Liver (tissue), 9 donors: ENCODE data around the gene COX19. TPM values are rescaled to one million over a fixed set of nuclear protein-coding genes. Genes with fewer than 3 reads are reported as not detected.

Experiments
- DNase-seq: peaks from one replicate; pipeline ENCODE4 v3.0.0-alpha.2; 2017; ENCODE audit warnings: low spot score
- H3K27ac ChIP-seq, 2 donors: one replicate each; pipeline ENCODE4 v1.7.0; 2013; ENCODE audit warnings: inconsistent platforms in 2 of 2, low read length in 2 of 2, control low read depth in 1 of 2, low read depth in 1 of 2, mild to moderate bottlenecking in 1 of 2
- H3K27me3 ChIP-seq, 4 donors: one replicate each; pipeline versions ENCODE4 v1.6.1 to v1.7.0; 2013; ENCODE audit warnings: low read length in 3 of 4, inconsistent platforms in 1 of 4, mild to moderate bottlenecking in 1 of 4, moderate library complexity in 1 of 4; ENCODE audit not compliant: control insufficient read depth in 4 of 4, insufficient read depth in 4 of 4
- H3K36me3 ChIP-seq, 4 donors: one replicate each; pipeline versions ENCODE4 v1.6.1 to v1.7.0; 2013; ENCODE audit warnings: low read length in 3 of 4, mild to moderate bottlenecking in 3 of 4, low read depth in 1 of 4, moderate library complexity in 1 of 4; ENCODE audit not compliant: control insufficient read depth in 4 of 4, insufficient read depth in 3 of 4
- H3K4me1 ChIP-seq, 4 donors: one replicate each; pipeline versions ENCODE4 v1.6.1 to v1.7.0; 2013; ENCODE audit warnings: low read length in 3 of 4, mild to moderate bottlenecking in 3 of 4, moderate library complexity in 1 of 4; ENCODE audit not compliant: control insufficient read depth in 4 of 4, insufficient read depth in 4 of 4
- H3K4me3 ChIP-seq, 3 donors: one replicate each; pipeline versions ENCODE4 v1.6.1 to v1.7.0; 2013; ENCODE audit warnings: low read length in 3 of 3, control low read depth in 1 of 3, low read depth in 1 of 3, mild to moderate bottlenecking in 1 of 3
- H3K9ac ChIP-seq, 2 donors: one replicate each; pipeline ENCODE4 v1.7.0; 2013; ENCODE audit warnings: low read length in 2 of 2, mild to moderate bottlenecking in 2 of 2, moderate library complexity in 2 of 2, control low read depth in 1 of 2, low read depth in 1 of 2
- H3K9me3 ChIP-seq, 4 donors: one replicate each; pipeline versions ENCODE4 v1.6.1 to v1.7.0; 2013; ENCODE audit warnings: low read length in 3 of 4; ENCODE audit not compliant: control insufficient read depth in 4 of 4
- EGR1 ChIP-seq, 2 donors: IDR thresholded peaks; 2 replicates each; pipeline ENCODE4 v1.6.1; 2016 to 2018; ENCODE audit warnings: antibody characterized with exemption in 2 of 2, low read depth in 2 of 2
- FOXA1 ChIP-seq: IDR thresholded peaks from 2 replicates; pipeline ENCODE4 v1.6.1; 2016; ENCODE audit warnings: antibody characterized with exemption
- FOXA2 ChIP-seq: IDR thresholded peaks from 2 replicates; pipeline ENCODE4 v1.6.1; 2016; ENCODE audit warnings: antibody characterized with exemption
- HNF4A ChIP-seq, 2 donors: conservative IDR thresholded peaks; 2 replicates each; pipeline ENCODE4 v1.6.1; 2016; ENCODE audit warnings: antibody characterized with exemption in 2 of 2, mild to moderate bottlenecking in 2 of 2
- HNF4G ChIP-seq: IDR thresholded peaks from 2 replicates; pipeline ENCODE4 v1.6.1; 2016; ENCODE audit warnings: antibody characterized with exemption
- JUND ChIP-seq, 2 donors: IDR thresholded peaks; 2 replicates each; pipeline ENCODE4 v1.6.1; 2016; ENCODE audit warnings: antibody characterized with exemption in 2 of 2
- MAX ChIP-seq: IDR thresholded peaks from 2 replicates; pipeline ENCODE4 v1.6.1; 2016; ENCODE audit warnings: antibody characterized with exemption
- NR2F2 ChIP-seq: IDR thresholded peaks from 2 replicates; pipeline ENCODE4 v1.6.1; 2016; ENCODE audit warnings: antibody characterized with exemption
- RAD21 ChIP-seq, 2 donors: IDR thresholded peaks; 2 replicates each; pipeline ENCODE4 v1.6.1; 2016; ENCODE audit warnings: antibody characterized with exemption in 2 of 2, mild to moderate bottlenecking in 2 of 2
- RXRA ChIP-seq, 2 donors: IDR thresholded peaks; 2 replicates each; pipeline ENCODE4 v1.6.1; 2017 to 2018; ENCODE audit warnings: antibody characterized with exemption in 2 of 2, mild to moderate bottlenecking in 1 of 2
- SP1 ChIP-seq: IDR thresholded peaks from 2 replicates; pipeline ENCODE4 v1.6.1; 2018; ENCODE audit warnings: antibody characterized with exemption, mild to moderate bottlenecking
- TAF1 ChIP-seq: conservative IDR thresholded peaks from 2 replicates; pipeline ENCODE4 v1.6.1; 2016; ENCODE audit warnings: antibody characterized with exemption, mild to moderate bottlenecking
- YY1 ChIP-seq: IDR thresholded peaks from 2 replicates; pipeline ENCODE4 v1.6.1; 2016; ENCODE audit warnings: antibody characterized with exemption, mild to moderate bottlenecking
- ZBTB33 ChIP-seq: IDR thresholded peaks from 2 replicates; pipeline ENCODE4 v1.6.1; 2016; ENCODE audit warnings: antibody characterized with exemption
- WGBS: extraction: QIAGEN DNeasy Blood & Tissue Kit; methylation state at CpG from one replicate; pipeline ENCODE4 v1.1.7; 2013; 5-methylcytosine and 5-hydroxymethylcytosine counted together
- polyA plus RNA-seq, 2 donors: library from polyadenylated mRNA; stranded (reverse) in 1 of 2; unstranded in 1 of 2; fragments of 200-250 nt in 1 of 2; fragments of >200 nt in 1 of 2; fragmentation: Nextera tagmentation in 1 of 2; extraction: Ambion mirVana in 1 of 2; gene quantifications; one replicate each; pipeline versions ENCODE4 v1.2.1 to v1.2.3, GENCODE V29; 2013 to 2015
- total RNA-seq, 2 donors: library from RNA; depleted of rRNA; stranded (reverse); fragments of >200 nt; gene quantifications; one replicate each; pipeline ENCODE4 v1.2.3, GENCODE V29; 2014
- TF ChIP-seq, protein P1 (sequence below): IDR thresholded peaks from 2 replicates; pipeline ENCODE4 v1.6.1; 2016; ENCODE audit warnings: antibody characterized with exemption, mild to moderate bottlenecking
- TF ChIP-seq, protein P2 (sequence below): fragments of 150-350 bp; IDR thresholded peaks from 2 replicates; pipeline ENCODE4 v1.5.1; 2017; ENCODE audit warnings: improper control_type of control experiment, low read depth, low read length; ENCODE audit not compliant: missing input control
- TF ChIP-seq, protein P3 (sequence below): IDR thresholded peaks from 2 replicates; pipeline ENCODE4 v1.6.1; 2016; ENCODE audit warnings: antibody characterized with exemption
- donor health status: healthy.
- donor health status: healthy.
- donor health status: healthy.
- donor health status: healthy.
- donor health status: healthy.

The COX19 gene
- total and polyA plus RNA-seq, 4 donors: 2.2 to 9.8 (median 4.8) TPM

DNA sequence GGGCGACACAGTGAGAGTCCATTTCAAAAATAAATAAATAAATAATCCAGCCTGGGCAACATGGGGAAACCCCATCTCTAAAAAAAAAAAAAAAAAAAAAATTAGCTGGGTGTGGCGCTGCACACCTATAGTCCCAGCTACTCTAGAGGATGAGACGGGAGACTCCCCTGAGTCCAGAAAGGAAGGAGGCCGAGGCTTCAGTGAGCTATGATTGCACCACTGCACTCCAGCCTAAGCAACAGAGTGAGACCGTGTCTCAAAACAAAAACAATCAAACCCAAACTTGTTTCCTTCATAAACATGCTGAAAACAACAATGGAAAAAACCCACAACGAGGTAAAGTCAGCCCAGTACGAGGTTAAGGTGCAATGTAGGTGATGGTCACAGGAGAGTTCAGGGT, 1.2 kb downstream of the COX19 start:
- DNase-seq: no peak
- no peaks in the 10 kb centered on the region for H3K27me3 ChIP-seq
- no peak for TF ChIP-seq MAX
- TF ChIP-seq FOXA1: no peak
- no peak for TF ChIP-seq TAF1
- TF ChIP-seq SP1: no peak
- no peak for TF ChIP-seq HNF4G
- TF ChIP-seq, protein P1, sequence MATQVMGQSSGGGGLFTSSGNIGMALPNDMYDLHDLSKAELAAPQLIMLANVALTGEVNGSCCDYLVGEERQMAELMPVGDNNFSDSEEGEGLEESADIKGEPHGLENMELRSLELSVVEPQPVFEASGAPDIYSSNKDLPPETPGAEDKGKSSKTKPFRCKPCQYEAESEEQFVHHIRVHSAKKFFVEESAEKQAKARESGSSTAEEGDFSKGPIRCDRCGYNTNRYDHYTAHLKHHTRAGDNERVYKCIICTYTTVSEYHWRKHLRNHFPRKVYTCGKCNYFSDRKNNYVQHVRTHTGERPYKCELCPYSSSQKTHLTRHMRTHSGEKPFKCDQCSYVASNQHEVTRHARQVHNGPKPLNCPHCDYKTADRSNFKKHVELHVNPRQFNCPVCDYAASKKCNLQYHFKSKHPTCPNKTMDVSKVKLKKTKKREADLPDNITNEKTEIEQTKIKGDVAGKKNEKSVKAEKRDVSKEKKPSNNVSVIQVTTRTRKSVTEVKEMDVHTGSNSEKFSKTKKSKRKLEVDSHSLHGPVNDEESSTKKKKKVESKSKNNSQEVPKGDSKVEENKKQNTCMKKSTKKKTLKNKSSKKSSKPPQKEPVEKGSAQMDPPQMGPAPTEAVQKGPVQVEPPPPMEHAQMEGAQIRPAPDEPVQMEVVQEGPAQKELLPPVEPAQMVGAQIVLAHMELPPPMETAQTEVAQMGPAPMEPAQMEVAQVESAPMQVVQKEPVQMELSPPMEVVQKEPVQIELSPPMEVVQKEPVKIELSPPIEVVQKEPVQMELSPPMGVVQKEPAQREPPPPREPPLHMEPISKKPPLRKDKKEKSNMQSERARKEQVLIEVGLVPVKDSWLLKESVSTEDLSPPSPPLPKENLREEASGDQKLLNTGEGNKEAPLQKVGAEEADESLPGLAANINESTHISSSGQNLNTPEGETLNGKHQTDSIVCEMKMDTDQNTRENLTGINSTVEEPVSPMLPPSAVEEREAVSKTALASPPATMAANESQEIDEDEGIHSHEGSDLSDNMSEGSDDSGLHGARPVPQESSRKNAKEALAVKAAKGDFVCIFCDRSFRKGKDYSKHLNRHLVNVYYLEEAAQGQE: no peak
- TF ChIP-seq YY1: no peak
- no peak for TF ChIP-seq JUND (IDR thresholded peaks at IDR 0.05)
- TF ChIP-seq ZBTB33: no peak
- TF ChIP-seq RAD21 (IDR thresholded peaks at IDR 0.05): no peak
- TF ChIP-seq HNF4A (conservative IDR thresholded peaks at IDR 0.05): no peak
- H3K4me1 ChIP-seq: peaks cover 11 to 44% (median 19%) of the 10 kb centered on the region in 4 donors
- peaks cover 9 to 21% (median 12%) of the 10 kb centered on the region in 4 donors for H3K36me3 ChIP-seq
- 22% methylated on average over 7 of the region's 7 CpGs for WGBS
- H3K9ac ChIP-seq: peak overlapping the region in 1 of 2 donors; percentile 47
- peak overlapping the region; percentile 57 to 96 (median 89) for H3K4me3 ChIP-seq
- no peaks in the 10 kb centered on the region for H3K9me3 ChIP-seq
- no peak overlapping the region for H3K27ac ChIP-seq

DNA sequence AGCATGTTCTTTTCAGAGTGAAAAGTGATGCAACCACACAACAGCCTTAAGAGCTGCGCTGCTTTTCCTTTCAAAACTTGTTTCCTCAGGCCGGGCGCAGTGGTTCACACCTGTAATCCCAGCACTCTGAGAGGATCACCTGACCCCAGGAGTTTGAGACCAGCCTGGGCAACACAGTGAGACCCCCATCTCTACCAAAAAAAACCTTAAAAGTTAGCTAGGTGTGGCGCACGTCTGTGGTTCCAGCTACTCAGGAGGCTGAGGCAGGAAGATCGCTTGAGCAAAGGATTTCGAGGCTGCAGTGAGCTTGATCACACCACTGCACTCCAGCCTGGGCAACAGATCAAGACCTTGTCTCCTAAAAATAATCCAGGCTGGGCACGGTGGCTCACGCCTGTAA, 2.0 kb downstream of the COX19 start:
- Histone ChIP-seq H3K36me3 (peaks cover 9 to 26% (median 17%) of the 10 kb centered on the region in 4 donors), H3K4me3 (no peak overlapping the region), H3K9me3 (no peaks in the 10 kb centered on the region), H3K27me3 (no peaks in the 10 kb centered on the region), H3K4me1 (peaks cover 11 to 44% (median 19%) of the 10 kb centered on the region in 4 donors), H3K27ac (no peak overlapping the region), H3K9ac (no peak overlapping the region)
- 85% methylated on average over 9 of the region's 9 CpGs for WGBS
- no peak for DNase-seq
- TF ChIP-seq RAD21 (IDR thresholded peaks at IDR 0.05) (no peak), NR2F2 (no peak), FOXA1 (no peak), EGR1 (IDR thresholded peaks at IDR 0.05; ENCODE audit: low read depth in 2 of 2) (no peak), MAX (no peak), YY1 (no peak), TAF1 (no peak), JUND (IDR thresholded peaks at IDR 0.05) (no peak), HNF4A (conservative IDR thresholded peaks at IDR 0.05) (no peak), FOXA2 (no peak), RXRA (IDR thresholded peaks at IDR 0.05) (no peak)
- TF ChIP-seq, protein P2, sequence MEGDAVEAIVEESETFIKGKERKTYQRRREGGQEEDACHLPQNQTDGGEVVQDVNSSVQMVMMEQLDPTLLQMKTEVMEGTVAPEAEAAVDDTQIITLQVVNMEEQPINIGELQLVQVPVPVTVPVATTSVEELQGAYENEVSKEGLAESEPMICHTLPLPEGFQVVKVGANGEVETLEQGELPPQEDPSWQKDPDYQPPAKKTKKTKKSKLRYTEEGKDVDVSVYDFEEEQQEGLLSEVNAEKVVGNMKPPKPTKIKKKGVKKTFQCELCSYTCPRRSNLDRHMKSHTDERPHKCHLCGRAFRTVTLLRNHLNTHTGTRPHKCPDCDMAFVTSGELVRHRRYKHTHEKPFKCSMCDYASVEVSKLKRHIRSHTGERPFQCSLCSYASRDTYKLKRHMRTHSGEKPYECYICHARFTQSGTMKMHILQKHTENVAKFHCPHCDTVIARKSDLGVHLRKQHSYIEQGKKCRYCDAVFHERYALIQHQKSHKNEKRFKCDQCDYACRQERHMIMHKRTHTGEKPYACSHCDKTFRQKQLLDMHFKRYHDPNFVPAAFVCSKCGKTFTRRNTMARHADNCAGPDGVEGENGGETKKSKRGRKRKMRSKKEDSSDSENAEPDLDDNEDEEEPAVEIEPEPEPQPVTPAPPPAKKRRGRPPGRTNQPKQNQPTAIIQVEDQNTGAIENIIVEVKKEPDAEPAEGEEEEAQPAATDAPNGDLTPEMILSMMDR: no peak
- TF ChIP-seq, protein P3, sequence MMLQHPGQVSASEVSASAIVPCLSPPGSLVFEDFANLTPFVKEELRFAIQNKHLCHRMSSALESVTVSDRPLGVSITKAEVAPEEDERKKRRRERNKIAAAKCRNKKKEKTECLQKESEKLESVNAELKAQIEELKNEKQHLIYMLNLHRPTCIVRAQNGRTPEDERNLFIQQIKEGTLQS: no peak
